GM13976 (cell line): ENCODE measurements around the gene LDLR.
A peak's percentile ranks its signal among the peaks of the same experiment; 100 is the strongest.
"Not testable (repeated sequence)": the region's sequence is repeated elsewhere in the genome, so short reads cannot be mapped to it uniquely, and the experiment has no call there.

Source experiments
- DNase-seq: peaks from one replicate; pipeline ENCODE4 v3.0.0; 2012; ENCODE audit warnings: low spot score
- in situ Hi-C: fragments of 300-500 bp; cut with MboI; formaldehyde crosslinking; loops from one replicate; pipeline ENCODE4 v1.12.0; 2022; ENCODE audit warnings: low sequenced_read_pairs, mixed read lengths, inconsistent platforms; ENCODE audit not compliant: unreplicated experiment
- TF ChIP-seq, protein P1 (sequence below): IDR thresholded peaks from 2 replicates; pipeline ENCODE4 v1.5.1; 2012; ENCODE audit warnings: borderline replicate concordance, mild to moderate bottlenecking; ENCODE audit not compliant: insufficient read depth; ENCODE audit errors: extremely low read depth, missing control alignments, control extremely low read depth

Gene LDLR

DNA sequence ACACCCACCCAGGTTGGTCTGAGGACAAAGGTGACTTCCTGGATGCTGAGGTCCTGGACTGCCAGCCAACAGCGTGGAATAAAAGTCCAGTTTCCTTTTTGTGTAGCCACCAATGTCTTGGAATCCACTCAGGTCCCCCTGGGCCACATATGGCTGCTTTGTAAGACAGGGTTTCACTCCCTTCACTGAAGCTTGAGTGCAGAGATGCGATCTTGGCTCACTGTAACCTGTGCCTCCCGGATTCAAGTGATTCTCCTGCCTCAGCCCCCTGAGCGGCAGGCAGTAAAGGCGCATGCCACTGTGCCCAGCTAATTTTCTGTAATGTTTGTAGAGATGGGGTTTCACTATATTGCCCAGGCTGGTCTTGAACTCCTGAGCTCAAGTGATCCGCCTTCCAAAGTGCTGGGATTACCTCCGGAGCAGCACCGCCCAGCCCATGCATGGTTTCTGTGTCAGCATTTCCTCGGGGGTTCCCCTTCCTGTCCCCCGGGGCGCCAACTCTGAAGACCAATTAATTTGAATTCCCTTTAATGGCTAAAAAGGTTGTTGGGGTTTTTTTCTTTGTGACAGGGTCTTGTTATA is 90.5 kb downstream of the LDLR start:
- in situ Hi-C loops: no loop called here
- TF ChIP-seq, protein P1, sequence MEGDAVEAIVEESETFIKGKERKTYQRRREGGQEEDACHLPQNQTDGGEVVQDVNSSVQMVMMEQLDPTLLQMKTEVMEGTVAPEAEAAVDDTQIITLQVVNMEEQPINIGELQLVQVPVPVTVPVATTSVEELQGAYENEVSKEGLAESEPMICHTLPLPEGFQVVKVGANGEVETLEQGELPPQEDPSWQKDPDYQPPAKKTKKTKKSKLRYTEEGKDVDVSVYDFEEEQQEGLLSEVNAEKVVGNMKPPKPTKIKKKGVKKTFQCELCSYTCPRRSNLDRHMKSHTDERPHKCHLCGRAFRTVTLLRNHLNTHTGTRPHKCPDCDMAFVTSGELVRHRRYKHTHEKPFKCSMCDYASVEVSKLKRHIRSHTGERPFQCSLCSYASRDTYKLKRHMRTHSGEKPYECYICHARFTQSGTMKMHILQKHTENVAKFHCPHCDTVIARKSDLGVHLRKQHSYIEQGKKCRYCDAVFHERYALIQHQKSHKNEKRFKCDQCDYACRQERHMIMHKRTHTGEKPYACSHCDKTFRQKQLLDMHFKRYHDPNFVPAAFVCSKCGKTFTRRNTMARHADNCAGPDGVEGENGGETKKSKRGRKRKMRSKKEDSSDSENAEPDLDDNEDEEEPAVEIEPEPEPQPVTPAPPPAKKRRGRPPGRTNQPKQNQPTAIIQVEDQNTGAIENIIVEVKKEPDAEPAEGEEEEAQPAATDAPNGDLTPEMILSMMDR: no peak
- DNase-seq: peak; percentile 81

DNA sequence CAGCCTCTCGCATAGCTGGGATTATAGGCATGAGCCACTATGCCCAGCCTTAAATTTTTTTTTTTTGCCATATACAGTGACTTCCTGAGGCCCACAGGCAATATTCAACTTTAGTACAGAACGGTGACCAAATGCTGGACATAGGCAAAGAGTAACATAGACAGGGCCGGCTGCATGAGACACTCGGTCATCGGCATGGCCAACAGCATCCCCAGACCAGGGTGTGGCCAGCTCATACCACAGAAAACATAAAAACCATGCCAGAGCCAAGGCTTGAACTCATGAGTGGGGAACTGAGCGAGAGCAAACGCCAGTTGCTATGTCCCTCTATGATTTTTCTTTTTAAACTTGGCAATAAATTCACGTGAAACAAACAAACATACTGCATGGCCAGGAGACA is 91.1 kb downstream of the LDLR start:
- TF ChIP-seq, protein P1: no peak
- in situ Hi-C loops: no loop called here
- DNase-seq: no peak

DNA sequence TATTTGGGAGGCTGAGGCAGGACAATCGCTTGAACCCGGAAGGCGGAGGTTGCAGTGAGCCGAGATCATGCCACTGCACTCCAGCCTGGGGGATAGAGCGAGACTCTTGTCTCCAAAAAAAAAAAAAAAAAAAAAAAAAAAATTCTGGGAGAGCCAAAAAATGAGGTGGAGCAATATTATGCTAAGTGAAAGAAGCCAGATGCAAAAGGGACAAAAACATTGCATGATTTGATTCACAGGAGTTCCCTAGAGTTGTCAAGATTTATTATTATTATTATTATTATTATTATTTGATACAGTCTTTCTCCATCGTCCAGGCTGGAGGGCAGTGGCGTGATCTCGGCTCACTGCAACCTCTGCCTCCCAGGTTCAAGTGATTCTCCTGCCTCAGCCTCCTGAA is 91.7 kb downstream of the LDLR start:
- DNase-seq, in situ Hi-C loops: not testable (repeated sequence)

DNA sequence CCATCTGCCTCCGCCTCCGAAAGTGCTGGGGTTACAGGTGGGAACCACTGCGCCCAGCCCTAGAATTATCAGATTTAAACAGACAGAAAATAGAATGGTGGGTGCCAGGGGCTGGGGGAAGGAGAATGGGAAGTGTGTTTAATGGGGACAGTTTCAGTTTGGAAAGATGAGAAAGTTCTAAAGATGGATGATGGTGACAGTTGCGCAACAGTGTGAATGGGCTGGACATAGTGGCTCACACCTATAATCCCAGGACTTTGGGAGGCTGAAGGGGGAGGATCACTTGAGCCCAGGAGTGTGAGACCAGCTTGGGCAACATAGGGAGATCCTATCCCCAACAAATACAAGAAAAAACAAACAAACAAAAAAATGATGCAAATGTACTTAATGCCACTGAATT is 92.2 kb downstream of the LDLR start:
- TF ChIP-seq, protein P1: no peak
- DNase-seq: no peak
- in situ Hi-C loops: no loop called here
